B cell (primary cell): ENCODE measurements around the gene MBNL2.

Source experiments
- CTCF ChIP-seq: fragments of 200-600 bp; IDR thresholded peaks from one replicate; pipeline ENCODE4 v1.8.0; 2022; ENCODE audit warnings: antibody characterized with exemption, mild to moderate bottlenecking
- EZH2 ChIP-seq: IDR thresholded peaks from 2 replicates; pipeline ENCODE4 v1.6.1; 2012; ENCODE audit warnings: borderline replicate concordance, low read depth, mild to moderate bottlenecking, moderate library complexity, low read length; ENCODE audit not compliant: insufficient read depth, poor library complexity, severe bottlenecking

- TF ChIP-seq CTCF = no peak
- no peak for TF ChIP-seq EZH2
Measured at GRCh38 chr13:97332742-97333141, 110.6 kb downstream of the MBNL2 start.
